H1 (cell line): Measurements from ENCODE around the gene PLXDC2. TPM values are rescaled to one million over a fixed set of nuclear protein-coding genes. Genes with fewer than 3 reads are reported as not detected.
"Not testable (repeated sequence)": the region's sequence is repeated elsewhere in the genome, so short reads cannot be mapped to it uniquely, and the experiment has no call there.

Experiments used
- CTCF ChIA-PET: fragments of 300-600 bp; sonication (Branson Sonifier 250); formaldehyde crosslinking; loops from one replicate; lab custom pipeline; 2021; ENCODE audit not compliant: partially characterized antibody; lab: Charles Lee
- POLR2A ChIA-PET: fragments of 300-600 bp; sonication (Branson Sonifier 250); formaldehyde crosslinking; loops from one replicate; lab custom pipeline; 2021; ENCODE audit warnings: inconsistent platforms; ENCODE audit not compliant: partially characterized antibody; lab: Charles Lee
- DNase-seq, 2 experiments: peaks; one replicate each; pipeline versions ENCODE4 v3.0.0 to v3.0.0-alpha.2; 2010 to 2022; ENCODE audit warnings: low spot score in 2 of 2, low read depth in 1 of 2, mixed read lengths in 1 of 2
- FAIRE-seq: peaks from 2 replicates; lab custom pipeline; 2011; peaks lifted over from hg19 to GRCh38; lab: Jason Lieb, UNC
- H2AFZ ChIP-seq: 2 replicates; pipeline ENCODE4 v1.8.1; 2012; ENCODE audit warnings: low read length, inconsistent platforms
- H2AK5ac ChIP-seq: 2 replicates; pipeline ENCODE4 v1.6.1; 2013; ENCODE audit warnings: low read depth, low read length
- H2BK120ac ChIP-seq: replicated peaks from 2 replicates; pipeline ENCODE3; 2013; ENCODE audit warnings: low read depth, low read length, inconsistent platforms
- H2BK12ac ChIP-seq: 2 replicates; pipeline ENCODE4 v1.6.1; 2013; ENCODE audit warnings: low read depth, low read length
- H2BK15ac ChIP-seq: 2 replicates; pipeline ENCODE4 v1.6.1; 2013; ENCODE audit warnings: low read length
- H2BK20ac ChIP-seq: 2 replicates; pipeline ENCODE4 v1.6.1; 2013; ENCODE audit warnings: low read length
- H2BK5ac ChIP-seq: 2 replicates; pipeline ENCODE4 v1.6.1; 2013; ENCODE audit warnings: low read depth, low read length
- H3K14ac ChIP-seq: 2 replicates; pipeline ENCODE4 v1.6.1; 2013; ENCODE audit warnings: inconsistent platforms; ENCODE audit not compliant: insufficient read length
- H3K18ac ChIP-seq: 2 replicates; pipeline ENCODE4 v1.6.1; 2013; ENCODE audit warnings: low read length; ENCODE audit errors: extremely low read depth
- H3K23ac ChIP-seq: 2 replicates; pipeline ENCODE4 v1.6.1; 2013; ENCODE audit warnings: inconsistent platforms; ENCODE audit not compliant: insufficient read length
- H3K23me2 ChIP-seq: 2 replicates; pipeline ENCODE4 v1.6.1; 2013; ENCODE audit warnings: low read depth, low read length
- H3K27ac ChIP-seq: 2 replicates; pipeline ENCODE4 v1.6.1; 2011; ENCODE audit warnings: low read depth, low read length, inconsistent platforms
- H3K27me3 ChIP-seq, 4 experiments: replicated peaks in 1 of 4; 1 replicate in 1 of 4; 2 replicates in 3 of 4; pipeline versions ENCODE4 v1.6.1 to v1.8.1; 2011 to 2013; ENCODE audit warnings: low read length in 3 of 4, mild to moderate bottlenecking in 3 of 4, inconsistent platforms in 2 of 4, mixed read lengths in 2 of 4, moderate library complexity in 1 of 4; ENCODE audit not compliant: control insufficient read depth in 3 of 4, insufficient read depth in 3 of 4; ENCODE audit errors: extremely low read depth in 1 of 4
- H3K36me3 ChIP-seq, 4 experiments: 2 replicates each; pipeline versions ENCODE4 v1.6.1 to v1.8.1; 2011 to 2013; ENCODE audit warnings: mild to moderate bottlenecking in 4 of 4, low read length in 3 of 4, moderate library complexity in 2 of 4, control low read depth in 1 of 4, inconsistent platforms in 1 of 4; ENCODE audit not compliant: insufficient read depth in 4 of 4, control insufficient read depth in 2 of 4
- H3K4ac ChIP-seq: replicated peaks from 2 replicates; pipeline ENCODE3; 2013; ENCODE audit warnings: low read length, low read depth, mixed read lengths, inconsistent platforms; ENCODE audit not compliant: insufficient read length
- H3K4me1 ChIP-seq, 4 experiments: replicated peaks in 1 of 4; 1 replicate in 1 of 4; 2 replicates in 3 of 4; pipeline versions ENCODE4 v1.6.1 to v1.8.1; 2011 to 2013; ENCODE audit warnings: low read length in 3 of 4, inconsistent platforms in 2 of 4, mixed read lengths in 1 of 4; ENCODE audit not compliant: insufficient read depth in 4 of 4, control insufficient read depth in 3 of 4
- H3K4me2 ChIP-seq, 2 experiments: 2 replicates each; pipeline versions ENCODE4 v1.6.1 to v1.8.1; 2011 to 2013; ENCODE audit warnings: low read depth in 2 of 2, low read length in 2 of 2, control low read depth in 1 of 2, inconsistent platforms in 1 of 2, mild to moderate bottlenecking in 1 of 2; ENCODE audit not compliant: insufficient read depth in 1 of 2
- H3K4me3 ChIP-seq, 4 experiments: fragments of 200-600, 300-600 bp in 1 of 4; sonication (generic), shearing (Covaris generic), sonication (Bioruptor Twin) in 1 of 4; 2 replicates each; pipeline versions ENCODE4 v1.5.1 to v1.8.1; 2011 to 2016; ENCODE audit warnings: low read length in 4 of 4, low read depth in 3 of 4, control low read depth in 2 of 4, inconsistent platforms in 2 of 4, mild to moderate bottlenecking in 2 of 4, mixed read lengths in 1 of 4, moderate library complexity in 1 of 4; ENCODE audit not compliant: insufficient read depth in 2 of 4; ENCODE audit errors: extremely low read depth in 1 of 4
- H3K56ac ChIP-seq: replicated peaks from 2 replicates; pipeline ENCODE3; 2013; ENCODE audit warnings: low read depth, mild to moderate bottlenecking, mixed read lengths, low read length, inconsistent platforms; ENCODE audit not compliant: insufficient read length
- H3K79me1 ChIP-seq: 2 replicates; pipeline ENCODE4 v1.6.1; 2013; ENCODE audit warnings: low read depth, low read length, control low read depth
- H3K79me2 ChIP-seq, 2 experiments: 2 replicates each; pipeline versions ENCODE4 v1.6.1 to v1.8.1; 2012 to 2013; ENCODE audit warnings: low read length in 2 of 2, mild to moderate bottlenecking in 2 of 2, inconsistent platforms in 1 of 2; ENCODE audit not compliant: insufficient read depth in 2 of 2, control insufficient read depth in 1 of 2
- H3K9ac ChIP-seq, 4 experiments: replicated peaks in 1 of 4; 1 replicate in 1 of 4; 2 replicates in 3 of 4; pipeline versions ENCODE4 v1.6.1 to v1.8.1; 2011 to 2013; ENCODE audit warnings: low read depth in 3 of 4, low read length in 3 of 4, control low read depth in 2 of 4, mild to moderate bottlenecking in 2 of 4, moderate library complexity in 2 of 4, inconsistent platforms in 1 of 4; ENCODE audit errors: extremely low read depth in 1 of 4
- H3K9me3 ChIP-seq, 2 experiments: 2 replicates each; pipeline versions ENCODE4 v1.6.1 to v1.8.1; 2012 to 2013; ENCODE audit warnings: mild to moderate bottlenecking in 2 of 2, moderate library complexity in 2 of 2, control low read depth in 1 of 2, inconsistent platforms in 1 of 2, low read depth in 1 of 2, low read length in 1 of 2, mixed read lengths in 1 of 2; ENCODE audit not compliant: insufficient read depth in 2 of 2
- H4K20me1 ChIP-seq, 2 experiments: replicated peaks in 1 of 2; 2 replicates each; pipeline versions ENCODE3 to v1.8.1; 2011 to 2013; ENCODE audit warnings: inconsistent platforms in 2 of 2, low read length in 2 of 2, mild to moderate bottlenecking in 1 of 2; ENCODE audit not compliant: insufficient read depth in 2 of 2, control insufficient read depth in 1 of 2
- H4K5ac ChIP-seq: 2 replicates; pipeline ENCODE4 v1.6.1; 2013; ENCODE audit warnings: low read length, low read depth, mixed read lengths, inconsistent platforms; ENCODE audit not compliant: insufficient read length
- H4K8ac ChIP-seq: 2 replicates; pipeline ENCODE4 v1.8.0; 2013; ENCODE audit warnings: mild to moderate bottlenecking, moderate library complexity, low read length, inconsistent platforms; ENCODE audit not compliant: insufficient read depth; ENCODE audit errors: extremely low read depth
- H4K91ac ChIP-seq: replicated peaks from 2 replicates; pipeline ENCODE3; 2013; ENCODE audit warnings: low read length, mixed read lengths, inconsistent platforms; ENCODE audit not compliant: insufficient read length
- SIN3A ChIP-seq, 2 experiments: IDR thresholded peaks in 1 of 2; conservative IDR thresholded peaks in 1 of 2; 2 replicates each; pipeline ENCODE4 v1.6.1; 2011 to 2012; ENCODE audit warnings: low read length in 2 of 2, improper control_type of control experiment in 1 of 2, low read depth in 1 of 2, mild to moderate bottlenecking in 1 of 2
- WGBS, 2 experiments: shearing (Covaris generic) in 1 of 2; methylation state at CpG; one replicate each; pipeline versions ENCODE4 v1.1.6 to v1.1.7; 2013 to 2015; ENCODE audit warnings: low lambda C conversion rate in 2 of 2, mixed read lengths in 2 of 2, inconsistent platforms in 1 of 2, low coverage in 1 of 2, missing lambda C conversion rate in 1 of 2; ENCODE audit not compliant: insufficient replicate concordance in 2 of 2, insufficient coverage in 1 of 2, insufficient read length in 1 of 2; ENCODE audit errors: extremely low coverage in 1 of 2, missing lambda C conversion rate in 1 of 2; 5-methylcytosine and 5-hydroxymethylcytosine counted together
- polyA plus RNA-seq, 7 experiments: library from polyadenylated mRNA; depleted of rRNA in 3 of 7; stranded (reverse) in 5 of 7; unstranded in 2 of 7; fragments of >200 nt in 5 of 7; fragments of 200-250 nt in 2 of 7; gene quantifications; 1 replicate in 5 of 7; 2 replicates in 1 of 7; 4 replicates in 1 of 7; pipeline versions ENCODE4 v1.2.1 to v1.2.3, GENCODE V29; 2011 to 2013; ENCODE audit warnings: missing spikeins in 2 of 7, mixed read lengths in 2 of 7
- total RNA-seq: library from RNA; stranded (reverse); fragmentation: NEBNext Ultra II Directional; extraction: Animal tissue kit (Norgen Biotek cat#: 25700); gene quantifications from 2 replicates; pipeline ENCODE4 v1.2.1, GENCODE V29; 2021

The PLXDC2 gene
- total and polyA plus RNA-seq, 2 of the 8 experiments (the other 6 are each of a cell fraction or from before 2014, with no cell fraction given): 23.0 to 40.5 TPM

GRCh38 chr10:20041931-20042330, 225.7 kb downstream of the PLXDC2 start:
- no peak for TF ChIP-seq SIN3A (conservative IDR thresholded peaks at IDR 0.05 in 1 of 2, IDR thresholded peaks at IDR 0.05 in 1 of 2; ENCODE audit: low read depth in 1 of 2, low read length in 2 of 2)
- no peak overlapping the region for H3K27ac ChIP-seq
- H2BK5ac ChIP-seq: no peak overlapping the region
- H2BK12ac ChIP-seq: no peak overlapping the region
- no peak overlapping the region for H2AFZ ChIP-seq
- no peaks in the 10 kb centered on the region for H3K79me1 ChIP-seq
- H4K5ac ChIP-seq: no peak overlapping the region
- H3K4me3 ChIP-seq: no peak overlapping the region
- no peaks in the 10 kb centered on the region for H3K23me2 ChIP-seq
- DNase-seq: no peak
- H3K9ac ChIP-seq: no peak overlapping the region
- peaks cover 0 to 2% of the 10 kb centered on the region in 2 experiments; a peak in 1 of 4 replicates for H3K79me2 ChIP-seq
- no peak overlapping the region for H3K14ac ChIP-seq
- H2AK5ac ChIP-seq: no peak overlapping the region
- no peaks in the 10 kb centered on the region for H3K27me3 ChIP-seq
- no peak overlapping the region for H3K4me2 ChIP-seq
- no peaks in the 10 kb centered on the region; a peak in 1 of 8 replicates for H3K36me3 ChIP-seq
- no peak overlapping the region for H3K23ac ChIP-seq
- no peak overlapping the region for H3K18ac ChIP-seq
- no peak overlapping the region for H2BK120ac ChIP-seq
- no peak overlapping the region for H3K4ac ChIP-seq
- 81% methylated on average over 3 of the region's 3 CpGs; no CpG with 5 or more reads in 1 of the 2 experiments for whole genome bisulfite sequencing, 2 experiments
- FAIRE-seq: no peak
- no peaks in the 10 kb centered on the region for H3K9me3 ChIP-seq
- ChIA-PET POLR2A (no interaction called here), CTCF (no interaction called here)
- H4K20me1 ChIP-seq: no peaks in the 10 kb centered on the region
- H4K8ac ChIP-seq: no peak overlapping the region
- no peak overlapping the region for H2BK15ac ChIP-seq
- no peak overlapping the region for H4K91ac ChIP-seq
- H3K56ac ChIP-seq: no peak overlapping the region
- no peak overlapping the region for H2BK20ac ChIP-seq
- peaks cover 0 to 4% (median 2%) of the 10 kb centered on the region in 4 experiments; a peak in 2 of 7 replicates for H3K4me1 ChIP-seq

DNA sequence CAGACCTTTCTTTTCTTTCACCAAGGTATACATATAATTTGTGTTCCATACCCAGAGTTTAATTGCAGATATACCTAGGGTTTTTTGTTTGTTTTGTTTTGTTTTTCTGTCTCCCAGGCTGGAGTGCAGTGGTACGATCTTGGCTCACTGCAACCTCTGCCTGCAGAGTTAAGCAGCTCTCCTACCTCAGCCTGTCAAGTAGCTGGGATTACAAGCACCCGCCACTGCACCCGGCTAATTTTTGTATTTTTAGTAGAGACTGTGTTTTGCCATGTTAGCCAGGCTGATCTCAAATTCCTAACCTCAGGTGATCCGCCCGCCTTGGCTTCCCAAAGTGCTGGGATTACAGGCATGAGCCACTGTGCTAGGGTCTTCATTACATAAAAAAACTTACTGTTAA, 228.9 kb downstream of the PLXDC2 start:
- H2BK20ac ChIP-seq, H2AFZ ChIP-seq, H2BK15ac ChIP-seq, H2BK5ac ChIP-seq, H3K23me2 ChIP-seq, H3K18ac ChIP-seq, H3K14ac ChIP-seq, H3K56ac ChIP-seq, H3K4me2 ChIP-seq, H3K27ac ChIP-seq, H2BK120ac ChIP-seq, POLR2A ChIA-PET, H3K23ac ChIP-seq, DNase-seq, H3K79me1 ChIP-seq, H2BK12ac ChIP-seq, H3K9me3 ChIP-seq, H4K20me1 ChIP-seq, CTCF ChIA-PET, H3K4me3 ChIP-seq, H2AK5ac ChIP-seq, H3K27me3 ChIP-seq, H3K4me1 ChIP-seq, H4K8ac ChIP-seq, H3K79me2 ChIP-seq, H3K4ac ChIP-seq, H4K91ac ChIP-seq, H3K9ac ChIP-seq, FAIRE-seq, H4K5ac ChIP-seq: not testable (repeated sequence)
- peaks cover 0 to 21% (median 9%) of the 10 kb centered on the region in 4 experiments; a peak in 3 of 8 replicates for H3K36me3 ChIP-seq
- 83% methylated on average over 5 of the region's 5 CpGs; no CpG with 5 or more reads in 1 of the 2 experiments for WGBS, 2 experiments
